K562 (cell line): ENCODE data around the gene GFAP. TPM values are rescaled to one million over a fixed set of nuclear protein-coding genes. Genes with fewer than 3 reads are reported as not detected.

Experiments used
- ATAC-seq: fragments of 200-7000 bp; cut with Tn5 transposase; 3 replicates; pipeline ENCODE4 v1.9.1; 2020; ENCODE audit warnings: moderate library complexity
- BruUV-seq: library from RNA; stranded (reverse); fragments of 400-500 nt; replicated peaks from 2 replicates; lab custom pipeline; 2021; lab: Mats Ljungman, UMichigan
- CTCF ChIA-PET: fragments of 300-600 bp; formaldehyde crosslinking; extraction: SDS; loops from one replicate; lab custom pipeline; 2021; ENCODE audit warnings: low intra/inter-chr PET ratio; lab: Yijun Ruan, JAX
- POLR2A ChIA-PET: fragments of 300-600, 350-650 bp; sonication (Branson Sonifier 250); formaldehyde crosslinking; extraction: SDS; loops from one replicate; lab custom pipeline; 2021; ENCODE audit warnings: antibody characterized with exemption, inconsistent platforms; lab: Yijun Ruan, JAX
- DNase-seq, 4 experiments: peaks; one replicate each; pipeline versions ENCODE4 v3.0.0 to v3.0.0-alpha.2; 2011 to 2018; ENCODE audit warnings: low spot score in 3 of 4, mixed read lengths in 3 of 4; ENCODE audit errors: extremely low read depth in 1 of 4
- FAIRE-seq: peaks from 2 replicates; lab custom pipeline; 2011; peaks lifted over from hg19 to GRCh38; lab: Jason Lieb, UNC
- H2AFZ ChIP-seq: 2 replicates; pipeline ENCODE4 v1.6.0; 2011; ENCODE audit warnings: low read depth, low read length, control low read depth, inconsistent platforms
- H3K27ac ChIP-seq: fragments of 200-600 bp; 3 replicates; pipeline ENCODE4 v1.8.0; 2011; ENCODE audit warnings: low read depth, mild to moderate bottlenecking, control low read depth, inconsistent platforms, low read length, moderate library complexity, mixed read lengths; ENCODE audit errors: extremely low read depth
- H3K27me3 ChIP-seq, 2 experiments: fragments of 300-600 bp in 1 of 2; 2 replicates in 1 of 2; 3 replicates in 1 of 2; pipeline versions ENCODE4 v1.6.0 to v1.8.0; 2011; ENCODE audit warnings: inconsistent platforms in 2 of 2, low read length in 2 of 2, mild to moderate bottlenecking in 1 of 2, mixed read lengths in 1 of 2, moderate library complexity in 1 of 2; ENCODE audit not compliant: control insufficient read depth in 2 of 2, insufficient read depth in 2 of 2
- H3K36me3 ChIP-seq: fragments of 300-600 bp; 3 replicates; pipeline ENCODE4 v1.8.0; 2011; ENCODE audit warnings: mild to moderate bottlenecking, low read length, inconsistent platforms; ENCODE audit not compliant: control insufficient read depth, insufficient read depth
- H3K4me1 ChIP-seq, 2 experiments: fragments of 200-600 bp in 1 of 2; replicated peaks in 1 of 2; 2 replicates in 1 of 2; 3 replicates in 1 of 2; pipeline versions ENCODE4 v1.5.1 to v1.8.0; 2011; ENCODE audit warnings: inconsistent platforms in 2 of 2, low read length in 2 of 2, mild to moderate bottlenecking in 1 of 2, mixed read lengths in 1 of 2, moderate library complexity in 1 of 2; ENCODE audit not compliant: control insufficient read depth in 2 of 2, insufficient read depth in 2 of 2
- H3K4me2 ChIP-seq: 2 replicates; pipeline ENCODE4 v1.6.1; 2011; ENCODE audit warnings: low read length, control low read depth, inconsistent platforms, mixed read lengths; ENCODE audit not compliant: insufficient read depth
- H3K4me3 ChIP-seq: fragments of 200-600 bp; sonication (generic), shearing (Covaris generic); 2 replicates; pipeline ENCODE4 v1.5.1; 2016; ENCODE audit warnings: control low read depth, inconsistent platforms
- H3K79me2 ChIP-seq: fragments of 200-600 bp; 3 replicates; pipeline ENCODE4 v1.8.0; 2011; ENCODE audit warnings: low read length, inconsistent platforms; ENCODE audit not compliant: control insufficient read depth, insufficient read depth
- H3K9ac ChIP-seq, 2 experiments: 2 replicates each; pipeline versions ENCODE4 v1.6.0 to v1.6.1; 2011; ENCODE audit warnings: low read depth in 2 of 2, low read length in 2 of 2, control low read depth in 1 of 2, inconsistent platforms in 1 of 2, mild to moderate bottlenecking in 1 of 2, mixed read lengths in 1 of 2; ENCODE audit not compliant: insufficient read depth in 1 of 2
- H3K9me1 ChIP-seq: one replicate; pipeline ENCODE4 v1.6.0; 2011; ENCODE audit warnings: inconsistent platforms, mild to moderate bottlenecking, low read length, moderate library complexity; ENCODE audit not compliant: control insufficient read depth, insufficient read depth
- H3K9me3 ChIP-seq: replicated peaks from 2 replicates; pipeline ENCODE4 v1.5.1; 2011; ENCODE audit warnings: low read depth, low read length, inconsistent platforms; ENCODE audit not compliant: control insufficient read depth, insufficient read depth
- H4K20me1 ChIP-seq: replicated peaks from 2 replicates; pipeline ENCODE4 v1.6.1; 2011; ENCODE audit warnings: low read length, inconsistent platforms, mixed read lengths; ENCODE audit not compliant: control insufficient read depth, insufficient read depth
- ARNT ChIP-seq, 2 experiments: fragments of 450-650 bp; IDR thresholded peaks; 2 replicates each; pipeline ENCODE4 v1.6.1; 2016; ENCODE audit warnings: mild to moderate bottlenecking in 1 of 2
- CBX2 ChIP-seq: fragments of 200-600 bp; sonication (generic); IDR thresholded peaks from one replicate; pipeline ENCODE4 v1.6.1; 2012; ENCODE audit warnings: mild to moderate bottlenecking, low read length, inconsistent platforms; ENCODE audit not compliant: insufficient read depth, poor library complexity, severe bottlenecking
- EGR1 ChIP-seq: fragments of 450-650 bp; conservative IDR thresholded peaks from 2 replicates; pipeline ENCODE4 v1.6.1; 2017; ENCODE audit warnings: mild to moderate bottlenecking
- ELK1 ChIP-seq: sonication (generic); formaldehyde crosslinking; IDR thresholded peaks from 2 replicates; pipeline ENCODE4 v1.8.1; 2022; ENCODE audit warnings: missing genetic modification reagents
- FOXO4 ChIP-seq: fragments of 450-650 bp; formaldehyde crosslinking; IDR thresholded peaks from 2 replicates; pipeline ENCODE4 v1.4.0; 2020; ENCODE audit warnings: mild to moderate bottlenecking, moderate library complexity
- HMBOX1 ChIP-seq: sonication (generic); IDR thresholded peaks from 2 replicates; pipeline ENCODE4 v1.6.1; 2016
- NBN ChIP-seq: fragments of 450-650 bp; IDR thresholded peaks from 2 replicates; pipeline ENCODE4 v1.6.1; 2016; ENCODE audit warnings: low read depth, mild to moderate bottlenecking
- NFYB ChIP-seq: IDR thresholded peaks from 2 replicates; pipeline ENCODE4 v1.6.1; 2011; ENCODE audit warnings: mild to moderate bottlenecking, moderate library complexity; ENCODE audit not compliant: insufficient read length; ENCODE audit errors: extremely low read depth
- PKNOX1 ChIP-seq: fragments of 450-650 bp; IDR thresholded peaks from 2 replicates; pipeline ENCODE4 v1.6.1; 2016
- SRSF9 ChIP-seq: fragments of 200-400 bp; formaldehyde crosslinking; IDR thresholded peaks from 2 replicates; pipeline ENCODE4 v1.6.1; 2017; ENCODE audit warnings: low read depth, low read length, borderline replicate concordance
- TEAD2 ChIP-seq: fragments of 450-650 bp; IDR thresholded peaks from 2 replicates; pipeline ENCODE4 v1.6.1; 2016; ENCODE audit warnings: missing genetic modification characterization, control low read depth, missing compliant biosample characterization
- ZEB2 ChIP-seq: fragments of 450-650 bp; IDR thresholded peaks from 2 replicates; pipeline ENCODE4 v1.6.1; 2016
- ZNF347 ChIP-seq: fragments of 450-650 bp; formaldehyde crosslinking; IDR thresholded peaks from 2 replicates; pipeline ENCODE4 v1.4.0; 2020; ENCODE audit warnings: low read depth, mild to moderate bottlenecking, moderate library complexity
- ZNF408 ChIP-seq: fragments of 250-450 bp; sonication (Bioruptor Pico); IDR thresholded peaks from 2 replicates; pipeline ENCODE4 v1.4.0; 2020; ENCODE audit warnings: low read depth, mild to moderate bottlenecking, moderate library complexity
- WGBS: fragments of 100-300 bp; shearing (Covaris generic); methylation state at CpG from one replicate; pipeline ENCODE4 v1.1.6; 2016; ENCODE audit warnings: low coverage, mixed read lengths; ENCODE audit not compliant: insufficient coverage; ENCODE audit errors: missing lambda C conversion rate; 5-methylcytosine and 5-hydroxymethylcytosine counted together
- in situ Hi-C: fragments of 300-500 bp; cut with MboI; formaldehyde crosslinking; loops from 4 replicates; pipeline ENCODE4 v1.15.0; 2018; ENCODE audit warnings: inconsistent platforms, mixed read lengths
- intact Hi-C: fragments of 100-400 bp; cut with micrococcal nuclease; formaldehyde crosslinking; loops from 2 replicates; pipeline ENCODE4 v1.14.2; 2022
- polyA plus RNA-seq, 8 experiments: library from polyadenylated mRNA; depleted of rRNA in 4 of 8; stranded (reverse) in 5 of 8; unstranded in 3 of 8; fragments of >200 nt; fragmentation: Nextera tagmentation in 2 of 8; fragmentation: Illumina TruSeq in 1 of 8; extraction: Ambion mirVana in 2 of 8; extraction: Trizol in 1 of 8; gene quantifications; 2 replicates each; pipeline versions ENCODE4 v1.2.1 to v1.2.3, GENCODE V29; 2011 to 2014; ENCODE audit warnings: inconsistent platforms in 1 of 8, missing spikeins in 1 of 8
- total RNA-seq, 7 experiments: library from RNA; depleted of rRNA in 6 of 7; stranded (reverse); fragments of >200 nt in 6 of 7; fragmentation: Illumina TruSeq in 2 of 7; extraction: Trizol in 2 of 7; gene quantifications; 2 replicates each; pipeline versions ENCODE4 v1.2.1 to v1.2.3, GENCODE V29; 2011 to 2021; ENCODE audit warnings: low replicate concordance in 1 of 7

GFAP gene
- total and polyA plus RNA-seq, 9 of the 15 experiments (the other 6 are each of a cell fraction or from before 2014, with no cell fraction given): 0.07 to 1.4 (median 0.60) TPM; not detected in 1

- intact Hi-C loops: no loop called here
- no peaks in the 10 kb centered on the region for H3K27me3 ChIP-seq
- no peaks in the 10 kb centered on the region for H4K20me1 ChIP-seq
- H3K27ac ChIP-seq: no peak overlapping the region
- H3K4me1 ChIP-seq: peaks cover 41 to 47% of the 10 kb centered on the region in 2 experiments
- H3K36me3 ChIP-seq: no peaks in the 10 kb centered on the region
- H3K4me2 ChIP-seq: no peak overlapping the region
- no peak overlapping the region for H3K9ac ChIP-seq
- no TSS peak for BruUV-seq
- no peak overlapping the region for H3K4me3 ChIP-seq
- ATAC-seq (no peak), DNase-seq (no peak), FAIRE-seq (no peak)
- no peak for TF ChIP-seq NBN
- no peak for TF ChIP-seq ELK1 (CRISPR knock-in tag)
- no peak for TF ChIP-seq SRSF9
- no peak for TF ChIP-seq CBX2
- no peak for TF ChIP-seq ZEB2
- TF ChIP-seq FOXO4 (CRISPR knock-in tag): no peak
- no peak for TF ChIP-seq ARNT (IDR thresholded peaks at IDR 0.05)
- TF ChIP-seq NFYB: no peak
- TF ChIP-seq ZNF347: no peak
- TF ChIP-seq TEAD2 (tag): no peak
- TF ChIP-seq HMBOX1: no peak
- TF ChIP-seq EGR1: no peak
- no peak for TF ChIP-seq PKNOX1
- TF ChIP-seq ZNF408 (CRISPR knock-in tag): no peak
- ChIA-PET POLR2A (interaction anchor here (1.3 to 4.8 kb wide), 2 partner anchors 8 to 12 kb away, joined by 5 to 28 read pairs; partner anchors contain the start of gene EFTUD2), CTCF (no interaction called here)
- no peaks in the 10 kb centered on the region for H3K79me2 ChIP-seq
- 82% methylated on average over 8 of the region's 10 CpGs for WGBS
- no peaks in the 10 kb centered on the region for H3K9me3 ChIP-seq
- in situ Hi-C loops: no loop called here
- peaks cover 7% of the 10 kb centered on the region for H3K9me1 ChIP-seq
- H2AFZ ChIP-seq: no peak overlapping the region
Observed at GRCh38 chr17:44908761-44909326, 6.5 kb downstream of the GFAP start.
